ENCODE results near the gene FMNL3.

FMNL3 gene

DNA sequence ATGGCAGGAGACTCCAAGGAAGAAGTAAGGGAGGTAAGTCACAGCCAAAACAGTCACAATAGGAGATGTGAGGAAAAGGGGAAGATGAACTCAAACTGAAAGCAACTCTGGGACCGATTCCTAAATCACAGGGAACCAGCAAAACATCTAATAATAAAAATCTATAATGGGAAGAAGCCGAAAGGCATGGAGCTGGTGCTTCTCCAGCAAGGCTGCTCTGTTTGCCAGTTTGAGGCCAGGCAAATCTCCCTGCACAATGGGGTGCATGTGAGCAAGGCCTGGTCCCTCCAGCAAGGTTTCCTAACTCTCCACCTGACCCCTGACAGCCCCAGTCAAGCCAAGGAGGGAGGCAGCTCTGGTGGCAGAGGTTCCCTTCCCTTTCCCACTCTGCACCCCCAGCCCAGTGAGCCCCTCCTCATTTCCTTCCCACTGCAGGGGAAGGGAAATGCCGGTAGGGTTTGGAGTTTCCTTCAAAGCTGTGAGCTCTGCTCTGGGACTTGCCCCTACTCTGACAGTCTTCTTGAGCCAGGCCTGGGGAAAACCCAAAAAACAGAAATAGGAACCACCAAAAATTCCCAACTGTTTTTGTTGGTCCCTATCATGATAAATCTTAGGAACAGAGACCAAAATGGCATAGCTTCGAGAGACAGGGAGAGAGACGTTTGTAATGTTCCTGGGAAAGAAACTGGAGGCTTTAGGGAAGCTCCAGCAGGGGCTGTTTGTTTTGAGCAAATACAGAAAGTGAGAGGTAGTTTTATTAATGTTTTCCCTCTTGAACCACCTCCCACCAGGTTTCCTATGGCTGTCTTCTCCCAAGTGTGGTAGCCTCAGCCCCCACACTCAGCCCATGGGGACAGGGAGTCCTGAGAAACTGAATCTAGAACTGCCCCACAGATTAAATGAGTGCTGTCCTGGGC is 34.6 kb downstream of the FMNL3 start:
- TF ChIP-seq, protein P1, sequence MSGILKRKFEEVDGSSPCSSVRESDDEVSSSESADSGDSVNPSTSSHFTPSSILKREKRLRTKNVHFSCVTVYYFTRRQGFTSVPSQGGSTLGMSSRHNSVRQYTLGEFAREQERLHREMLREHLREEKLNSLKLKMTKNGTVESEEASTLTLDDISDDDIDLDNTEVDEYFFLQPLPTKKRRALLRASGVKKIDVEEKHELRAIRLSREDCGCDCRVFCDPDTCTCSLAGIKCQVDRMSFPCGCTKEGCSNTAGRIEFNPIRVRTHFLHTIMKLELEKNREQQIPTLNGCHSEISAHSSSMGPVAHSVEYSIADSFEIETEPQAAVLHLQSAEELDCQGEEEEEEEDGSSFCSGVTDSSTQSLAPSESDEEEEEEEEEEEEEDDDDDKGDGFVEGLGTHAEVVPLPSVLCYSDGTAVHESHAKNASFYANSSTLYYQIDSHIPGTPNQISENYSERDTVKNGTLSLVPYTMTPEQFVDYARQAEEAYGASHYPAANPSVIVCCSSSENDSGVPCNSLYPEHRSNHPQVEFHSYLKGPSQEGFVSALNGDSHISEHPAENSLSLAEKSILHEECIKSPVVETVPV (CRISPR knock-in tag; IDR thresholded peaks at IDR 0.05): no peak
- TF ChIP-seq, protein P2, sequence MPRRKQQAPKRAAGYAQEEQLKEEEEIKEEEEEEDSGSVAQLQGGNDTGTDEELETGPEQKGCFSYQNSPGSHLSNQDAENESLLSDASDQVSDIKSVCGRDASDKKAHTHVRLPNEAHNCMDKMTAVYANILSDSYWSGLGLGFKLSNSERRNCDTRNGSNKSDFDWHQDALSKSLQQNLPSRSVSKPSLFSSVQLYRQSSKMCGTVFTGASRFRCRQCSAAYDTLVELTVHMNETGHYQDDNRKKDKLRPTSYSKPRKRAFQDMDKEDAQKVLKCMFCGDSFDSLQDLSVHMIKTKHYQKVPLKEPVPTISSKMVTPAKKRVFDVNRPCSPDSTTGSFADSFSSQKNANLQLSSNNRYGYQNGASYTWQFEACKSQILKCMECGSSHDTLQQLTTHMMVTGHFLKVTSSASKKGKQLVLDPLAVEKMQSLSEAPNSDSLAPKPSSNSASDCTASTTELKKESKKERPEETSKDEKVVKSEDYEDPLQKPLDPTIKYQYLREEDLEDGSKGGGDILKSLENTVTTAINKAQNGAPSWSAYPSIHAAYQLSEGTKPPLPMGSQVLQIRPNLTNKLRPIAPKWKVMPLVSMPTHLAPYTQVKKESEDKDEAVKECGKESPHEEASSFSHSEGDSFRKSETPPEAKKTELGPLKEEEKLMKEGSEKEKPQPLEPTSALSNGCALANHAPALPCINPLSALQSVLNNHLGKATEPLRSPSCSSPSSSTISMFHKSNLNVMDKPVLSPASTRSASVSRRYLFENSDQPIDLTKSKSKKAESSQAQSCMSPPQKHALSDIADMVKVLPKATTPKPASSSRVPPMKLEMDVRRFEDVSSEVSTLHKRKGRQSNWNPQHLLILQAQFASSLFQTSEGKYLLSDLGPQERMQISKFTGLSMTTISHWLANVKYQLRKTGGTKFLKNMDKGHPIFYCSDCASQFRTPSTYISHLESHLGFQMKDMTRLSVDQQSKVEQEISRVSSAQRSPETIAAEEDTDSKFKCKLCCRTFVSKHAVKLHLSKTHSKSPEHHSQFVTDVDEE (CRISPR knock-in tag; IDR thresholded peaks at IDR 0.05): no peak
- TF ChIP-seq, protein P3, sequence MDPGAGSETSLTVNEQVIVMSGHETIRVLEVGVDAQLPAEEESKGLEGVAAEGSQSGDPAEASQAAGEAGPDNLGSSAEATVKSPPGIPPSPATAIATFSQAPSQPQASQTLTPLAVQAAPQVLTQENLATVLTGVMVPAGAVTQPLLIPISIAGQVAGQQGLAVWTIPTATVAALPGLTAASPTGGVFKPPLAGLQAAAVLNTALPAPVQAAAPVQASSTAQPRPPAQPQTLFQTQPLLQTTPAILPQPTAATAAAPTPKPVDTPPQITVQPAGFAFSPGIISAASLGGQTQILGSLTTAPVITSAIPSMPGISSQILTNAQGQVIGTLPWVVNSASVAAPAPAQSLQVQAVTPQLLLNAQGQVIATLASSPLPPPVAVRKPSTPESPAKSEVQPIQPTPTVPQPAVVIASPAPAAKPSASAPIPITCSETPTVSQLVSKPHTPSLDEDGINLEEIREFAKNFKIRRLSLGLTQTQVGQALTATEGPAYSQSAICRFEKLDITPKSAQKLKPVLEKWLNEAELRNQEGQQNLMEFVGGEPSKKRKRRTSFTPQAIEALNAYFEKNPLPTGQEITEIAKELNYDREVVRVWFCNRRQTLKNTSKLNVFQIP (CRISPR knock-in tag; IDR thresholded peaks at IDR 0.05; ENCODE audit: borderline replicate concordance, low read depth): no peak
- no peak for TF ChIP-seq ISL1 (CRISPR knock-in tag; IDR thresholded peaks at IDR 0.05)
- no peak for TF ChIP-seq TOX (CRISPR knock-in tag; IDR thresholded peaks at IDR 0.05; ENCODE audit: borderline replicate concordance)
- TF ChIP-seq ZNF565 (CRISPR knock-in tag; conservative IDR thresholded peaks at IDR 0.05; ENCODE audit: low read depth): no peak
- TF ChIP-seq, protein P4, sequence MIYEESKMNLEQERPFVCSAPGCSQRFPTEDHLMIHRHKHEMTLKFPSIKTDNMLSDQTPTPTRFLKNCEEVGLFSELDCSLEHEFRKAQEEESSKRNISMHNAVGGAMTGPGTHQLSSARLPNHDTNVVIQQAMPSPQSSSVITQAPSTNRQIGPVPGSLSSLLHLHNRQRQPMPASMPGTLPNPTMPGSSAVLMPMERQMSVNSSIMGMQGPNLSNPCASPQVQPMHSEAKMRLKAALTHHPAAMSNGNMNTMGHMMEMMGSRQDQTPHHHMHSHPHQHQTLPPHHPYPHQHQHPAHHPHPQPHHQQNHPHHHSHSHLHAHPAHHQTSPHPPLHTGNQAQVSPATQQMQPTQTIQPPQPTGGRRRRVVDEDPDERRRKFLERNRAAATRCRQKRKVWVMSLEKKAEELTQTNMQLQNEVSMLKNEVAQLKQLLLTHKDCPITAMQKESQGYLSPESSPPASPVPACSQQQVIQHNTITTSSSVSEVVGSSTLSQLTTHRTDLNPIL (CRISPR knock-in tag; IDR thresholded peaks at IDR 0.05; ENCODE audit: low read depth): no peak
- no peak for TF ChIP-seq ZC3H10 (CRISPR knock-in tag; IDR thresholded peaks at IDR 0.05)
- TF ChIP-seq ZNF70 (CRISPR knock-in tag; IDR thresholded peaks at IDR 0.05): no peak
- TF ChIP-seq SNAI2 (CRISPR knock-in tag; IDR thresholded peaks at IDR 0.05): no peak
- TF ChIP-seq RARB (CRISPR knock-in tag; IDR thresholded peaks at IDR 0.05): no peak
- TF ChIP-seq ZFP3 (CRISPR knock-in tag; IDR thresholded peaks at IDR 0.05): no peak
- no peak for TF ChIP-seq ESRRG (CRISPR knock-in tag; IDR thresholded peaks at IDR 0.05)
- no peak for TF ChIP-seq TCF4 (CRISPR knock-in tag; IDR thresholded peaks at IDR 0.05; ENCODE audit: borderline replicate concordance)
- TF ChIP-seq ZFP30 (CRISPR knock-in tag; IDR thresholded peaks at IDR 0.05): no peak
- no peak for TF ChIP-seq ARNTL (CRISPR knock-in tag; IDR thresholded peaks at IDR 0.05; ENCODE audit: borderline replicate concordance, low read depth)
- TF ChIP-seq BACH2 (CRISPR knock-in tag; IDR thresholded peaks at IDR 0.05; ENCODE audit: borderline replicate concordance): no peak
- TF ChIP-seq GLIS3 (CRISPR knock-in tag; IDR thresholded peaks at IDR 0.05): no peak
- ATAC-seq: no peak

DNA sequence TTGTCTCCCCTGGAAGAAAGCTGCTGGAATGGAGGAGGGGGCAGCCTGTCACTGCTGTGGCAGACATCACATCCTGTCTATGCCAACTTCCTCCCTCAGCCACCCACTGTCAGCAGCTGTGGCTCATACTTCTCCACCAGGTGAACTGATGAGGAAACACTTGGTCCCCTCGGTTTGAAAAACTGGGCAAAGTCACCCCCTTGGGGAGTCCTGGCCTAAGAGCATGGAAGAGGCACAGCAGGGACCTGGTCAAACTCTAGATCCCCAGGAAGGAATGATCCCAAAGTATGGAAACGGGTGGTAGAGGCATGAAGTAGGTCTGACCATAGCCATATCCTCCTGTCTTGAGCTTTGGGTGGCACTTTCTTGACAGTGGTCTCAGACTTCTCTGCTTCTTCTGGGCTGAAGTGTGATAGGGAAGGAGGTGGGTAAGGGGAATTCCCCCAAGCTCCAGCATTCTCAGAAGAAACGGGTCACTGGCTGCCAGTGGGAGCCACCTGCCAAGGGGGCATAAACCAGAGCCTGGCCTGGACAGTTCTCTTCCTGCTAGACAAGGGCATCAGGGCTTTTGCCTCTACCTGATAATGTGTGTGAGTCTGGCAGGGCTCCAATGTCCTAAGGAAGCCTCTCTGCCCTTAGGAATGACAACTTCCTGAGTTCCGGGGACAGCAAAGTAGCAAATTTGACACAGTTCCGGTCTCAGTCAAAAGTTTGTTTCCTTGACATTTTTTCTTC is 36.0 kb downstream of the FMNL3 start:
- TF ChIP-seq RARB (CRISPR knock-in tag; IDR thresholded peaks at IDR 0.05) (no peak), OSR1 (CRISPR knock-in tag; IDR thresholded peaks at IDR 0.05) (no peak), PPARA (CRISPR knock-in tag; IDR thresholded peaks at IDR 0.05; ENCODE audit: borderline replicate concordance) (no peak), ZC3H10 (CRISPR knock-in tag; IDR thresholded peaks at IDR 0.05) (no peak), ZFP3 (CRISPR knock-in tag; IDR thresholded peaks at IDR 0.05) (no peak), ARNTL (CRISPR knock-in tag; IDR thresholded peaks at IDR 0.05; ENCODE audit: borderline replicate concordance, low read depth) (no peak), TCF4 (CRISPR knock-in tag; IDR thresholded peaks at IDR 0.05; ENCODE audit: borderline replicate concordance) (no peak)
- TF ChIP-seq, protein P5, sequence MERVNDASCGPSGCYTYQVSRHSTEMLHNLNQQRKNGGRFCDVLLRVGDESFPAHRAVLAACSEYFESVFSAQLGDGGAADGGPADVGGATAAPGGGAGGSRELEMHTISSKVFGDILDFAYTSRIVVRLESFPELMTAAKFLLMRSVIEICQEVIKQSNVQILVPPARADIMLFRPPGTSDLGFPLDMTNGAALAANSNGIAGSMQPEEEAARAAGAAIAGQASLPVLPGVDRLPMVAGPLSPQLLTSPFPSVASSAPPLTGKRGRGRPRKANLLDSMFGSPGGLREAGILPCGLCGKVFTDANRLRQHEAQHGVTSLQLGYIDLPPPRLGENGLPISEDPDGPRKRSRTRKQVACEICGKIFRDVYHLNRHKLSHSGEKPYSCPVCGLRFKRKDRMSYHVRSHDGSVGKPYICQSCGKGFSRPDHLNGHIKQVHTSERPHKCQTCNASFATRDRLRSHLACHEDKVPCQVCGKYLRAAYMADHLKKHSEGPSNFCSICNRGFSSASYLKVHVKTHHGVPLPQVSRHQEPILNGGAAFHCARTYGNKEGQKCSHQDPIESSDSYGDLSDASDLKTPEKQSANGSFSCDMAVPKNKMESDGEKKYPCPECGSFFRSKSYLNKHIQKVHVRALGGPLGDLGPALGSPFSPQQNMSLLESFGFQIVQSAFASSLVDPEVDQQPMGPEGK (CRISPR knock-in tag; IDR thresholded peaks at IDR 0.05; ENCODE audit: borderline replicate concordance): no peak
- ATAC-seq: no peak

Measured in SK-N-SH treated with all-trans-retinoic acid at 6 μM for 48 hours (cell line).